ENCODE measurements around the gene AK3.

The AK3 gene

GRCh38 chr9:4706971-4707622 lies 33.9 kb downstream of the AK3 start:
- TF ChIP-seq CTCF (IDR thresholded peaks at IDR 0.05; ENCODE audit: insufficient read depth, low read depth, low read length, missing control alignments) = no peak
- DNase-seq (ENCODE audit: low read depth) = no peak
- no peak overlapping the region for H3K4me3 ChIP-seq (ENCODE audit: low read depth, low read length)

- DNase-seq (ENCODE audit: low read depth) = no peak
- H3K4me3 ChIP-seq (ENCODE audit: low read depth, low read length) = no peak overlapping the region
- TF ChIP-seq CTCF (IDR thresholded peaks at IDR 0.05; ENCODE audit: insufficient read depth, low read depth, low read length, missing control alignments) = no peak
These were observed 35.0 kb downstream of the AK3 start for GRCh38 chr9:4706021-4706420.

DNA sequence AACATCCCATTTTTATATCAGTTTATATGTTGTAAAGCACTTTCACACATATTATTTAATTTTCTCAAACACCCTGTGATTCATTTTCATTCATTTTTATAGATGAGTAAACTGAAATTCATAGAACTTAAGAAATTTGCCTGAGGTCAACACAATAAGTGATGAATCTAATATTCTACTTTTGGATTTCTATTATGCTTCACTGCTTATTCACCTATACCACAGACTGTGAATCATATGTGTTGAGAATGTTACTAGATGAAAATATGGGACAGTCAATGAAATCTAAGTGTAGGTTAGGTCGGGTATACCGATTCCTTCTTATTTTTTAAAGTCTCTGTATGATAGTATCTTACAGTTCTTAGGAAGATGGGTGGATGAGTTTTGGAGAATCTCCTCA lies 36.9 kb downstream of the AK3 start:
- no peak for DNase-seq (ENCODE audit: low read depth)
- no peak for TF ChIP-seq CTCF (IDR thresholded peaks at IDR 0.05; ENCODE audit: insufficient read depth, low read depth, low read length, missing control alignments)
- no peak overlapping the region for H3K4me3 ChIP-seq (ENCODE audit: low read depth, low read length)

DNA sequence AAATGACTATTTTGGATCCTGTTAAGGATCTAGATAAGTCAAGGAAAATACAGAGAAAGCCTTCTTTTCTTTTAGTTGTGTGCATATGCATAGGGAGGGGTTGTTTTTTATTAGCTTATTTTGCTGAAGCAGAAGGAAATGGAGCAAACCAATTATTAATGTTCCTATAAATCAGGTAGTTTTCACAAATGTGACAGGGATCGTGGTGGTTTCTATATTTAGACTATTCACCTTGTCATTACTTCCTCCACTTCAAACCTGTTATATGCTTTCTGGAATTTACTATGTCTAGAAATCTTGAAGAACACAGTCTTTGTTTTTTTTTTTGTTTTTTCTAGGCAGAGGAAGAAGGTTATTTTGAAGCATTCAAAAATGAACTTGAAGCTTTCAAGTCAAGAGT lies 39.5 kb downstream of the AK3 start:
- TF ChIP-seq CTCF (IDR thresholded peaks at IDR 0.05; ENCODE audit: insufficient read depth, low read depth, low read length, missing control alignments) = no peak
- DNase-seq (ENCODE audit: low read depth) = no peak
- H3K4me3 ChIP-seq (ENCODE audit: low read depth, low read length) = no peak overlapping the region

DNA sequence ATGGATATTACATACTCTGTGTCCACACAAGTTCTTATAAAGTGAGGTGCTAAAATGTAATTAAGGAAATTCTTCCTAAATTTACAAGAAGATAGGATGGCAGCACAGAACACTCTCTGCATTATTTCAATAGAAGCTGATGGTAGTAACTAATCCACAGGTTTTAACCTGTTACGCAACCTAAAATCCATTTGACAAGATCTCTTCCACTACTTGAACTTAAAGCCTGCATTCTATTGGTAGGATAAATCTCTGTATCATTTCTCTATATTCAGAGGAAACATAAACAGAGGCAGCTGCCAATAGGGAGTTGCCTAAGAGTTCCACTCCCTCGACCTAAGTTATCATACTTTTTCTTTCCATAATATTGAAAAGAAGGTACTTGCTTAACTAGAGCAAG lies 40.1 kb downstream of the AK3 start:
- H3K4me3 ChIP-seq (ENCODE audit: low read depth, low read length) = no peak overlapping the region
- no peak for TF ChIP-seq CTCF (IDR thresholded peaks at IDR 0.05; ENCODE audit: insufficient read depth, low read depth, low read length, missing control alignments)
- no peak for DNase-seq (ENCODE audit: low read depth)

- TF ChIP-seq CTCF (IDR thresholded peaks at IDR 0.05; ENCODE audit: insufficient read depth, low read depth, low read length, missing control alignments) = no peak
- no peak for DNase-seq (ENCODE audit: low read depth)
These were observed 40.9 kb downstream of the AK3 start for GRCh38 chr9:4700091-4700490.

GRCh38 chr9:4691795-4692194 lies 49.2 kb downstream of the AK3 start:
- TF ChIP-seq CTCF (IDR thresholded peaks at IDR 0.05; ENCODE audit: insufficient read depth, low read depth, low read length, missing control alignments) = no peak
- no peak overlapping the region for H3K4me3 ChIP-seq (ENCODE audit: low read depth, low read length)

More at GRCh38 chr9:4700091-4700490, 40.9 kb downstream of the AK3 start:
- no peak overlapping the region for H3K4me3 ChIP-seq (ENCODE audit: low read depth, low read length)

More at GRCh38 chr9:4691795-4692194, 49.2 kb downstream of the AK3 start:
- no peak for DNase-seq (ENCODE audit: low read depth)

All from GM12865 (cell line).